Fibroblast of pulmonary artery (primary cell): ENCODE results near the gene KRT86.
"Not testable (repeated sequence)": the region's sequence is repeated elsewhere in the genome, so short reads cannot be mapped to it uniquely, and the experiment has no call there.

ENCODE experiments used
- DNase-seq: peaks from one replicate; pipeline ENCODE4 v3.0.0-alpha.2; 2010; ENCODE audit warnings: low read depth
- H3K4me3 ChIP-seq: replicated peaks from 2 replicates; pipeline ENCODE4 v1.5.1; 2011; ENCODE audit warnings: low read depth, mild to moderate bottlenecking, control low read depth, low read length, moderate library complexity
- TF ChIP-seq, protein P1 (sequence below): IDR thresholded peaks from 2 replicates; pipeline ENCODE4 v1.5.1; 2011; ENCODE audit warnings: mild to moderate bottlenecking, control low read depth, low read length, inconsistent platforms; ENCODE audit errors: missing control alignments

Gene KRT86

GRCh38 chr12:52239767-52240166 lies 34.7 kb upstream of the KRT86 start:
- TF ChIP-seq, protein P1, sequence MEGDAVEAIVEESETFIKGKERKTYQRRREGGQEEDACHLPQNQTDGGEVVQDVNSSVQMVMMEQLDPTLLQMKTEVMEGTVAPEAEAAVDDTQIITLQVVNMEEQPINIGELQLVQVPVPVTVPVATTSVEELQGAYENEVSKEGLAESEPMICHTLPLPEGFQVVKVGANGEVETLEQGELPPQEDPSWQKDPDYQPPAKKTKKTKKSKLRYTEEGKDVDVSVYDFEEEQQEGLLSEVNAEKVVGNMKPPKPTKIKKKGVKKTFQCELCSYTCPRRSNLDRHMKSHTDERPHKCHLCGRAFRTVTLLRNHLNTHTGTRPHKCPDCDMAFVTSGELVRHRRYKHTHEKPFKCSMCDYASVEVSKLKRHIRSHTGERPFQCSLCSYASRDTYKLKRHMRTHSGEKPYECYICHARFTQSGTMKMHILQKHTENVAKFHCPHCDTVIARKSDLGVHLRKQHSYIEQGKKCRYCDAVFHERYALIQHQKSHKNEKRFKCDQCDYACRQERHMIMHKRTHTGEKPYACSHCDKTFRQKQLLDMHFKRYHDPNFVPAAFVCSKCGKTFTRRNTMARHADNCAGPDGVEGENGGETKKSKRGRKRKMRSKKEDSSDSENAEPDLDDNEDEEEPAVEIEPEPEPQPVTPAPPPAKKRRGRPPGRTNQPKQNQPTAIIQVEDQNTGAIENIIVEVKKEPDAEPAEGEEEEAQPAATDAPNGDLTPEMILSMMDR: no peak
- no peak overlapping the region for H3K4me3 ChIP-seq
- DNase-seq: no peak

DNA sequence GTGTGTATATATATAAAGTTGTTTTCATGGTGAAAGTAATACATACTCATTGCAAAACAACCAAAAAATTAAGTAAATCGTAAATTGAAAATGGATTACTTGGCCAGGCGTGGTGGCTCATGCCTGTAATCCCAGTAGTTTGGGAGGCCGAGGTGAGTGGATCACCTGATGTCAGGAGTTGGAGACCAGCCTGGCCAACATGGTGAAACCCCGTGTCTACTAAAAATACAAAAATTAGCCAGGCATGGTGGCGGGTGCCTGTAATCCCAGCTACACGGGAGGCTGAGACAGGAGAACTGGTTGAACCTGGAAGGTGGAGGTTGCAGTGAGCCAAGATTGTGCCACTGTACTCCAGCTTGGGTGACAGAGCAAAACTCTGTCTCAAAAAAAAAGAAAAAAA lies 34.2 kb upstream of the KRT86 start:
- not testable (repeated sequence) for H3K4me3 ChIP-seq, DNase-seq

- TF ChIP-seq, protein P1: no peak
- no peak for DNase-seq
Measured at GRCh38 chr12:52241205-52241842, 33.1 kb upstream of the KRT86 start.

GRCh38 chr12:52242442-52243258 lies 31.8 kb upstream of the KRT86 start:
- TF ChIP-seq, protein P1: no peak
- no peak for DNase-seq
- H3K4me3 ChIP-seq: no peak overlapping the region

More at GRCh38 chr12:52241205-52241842, 33.1 kb upstream of the KRT86 start:
- H3K4me3 ChIP-seq: no peak overlapping the region

DNA sequence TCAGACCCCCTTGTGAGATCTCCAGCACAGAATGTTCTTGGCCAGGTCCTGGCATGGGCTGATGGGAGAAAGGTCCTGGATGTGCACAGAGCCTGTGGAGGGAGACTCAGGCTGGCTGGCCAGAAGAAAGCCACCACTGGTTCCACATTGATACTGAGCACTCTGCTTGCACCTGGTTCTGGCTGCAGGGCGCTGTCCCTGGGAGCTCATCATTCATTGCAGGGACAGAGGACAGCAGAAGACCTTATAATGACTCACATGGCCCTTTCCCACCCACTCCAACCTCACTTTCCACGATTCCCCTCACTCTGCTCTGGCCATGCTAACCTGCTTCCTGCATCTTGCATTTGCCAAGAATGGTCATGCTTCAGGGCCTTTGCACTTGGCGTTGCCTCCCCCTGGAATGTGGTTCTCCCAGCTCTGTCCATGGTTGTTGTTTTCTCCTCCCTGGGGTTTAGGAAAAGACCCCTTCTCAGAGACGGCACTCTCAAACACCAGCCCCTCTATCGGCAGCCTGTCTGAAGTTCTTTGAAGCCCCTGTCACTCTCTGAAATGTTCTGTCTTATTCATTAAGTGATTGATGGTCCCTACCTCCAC lies 31.1 kb upstream of the KRT86 start:
- TF ChIP-seq, protein P1: no peak
- no peak for DNase-seq
- H3K4me3 ChIP-seq: no peak overlapping the region

DNA sequence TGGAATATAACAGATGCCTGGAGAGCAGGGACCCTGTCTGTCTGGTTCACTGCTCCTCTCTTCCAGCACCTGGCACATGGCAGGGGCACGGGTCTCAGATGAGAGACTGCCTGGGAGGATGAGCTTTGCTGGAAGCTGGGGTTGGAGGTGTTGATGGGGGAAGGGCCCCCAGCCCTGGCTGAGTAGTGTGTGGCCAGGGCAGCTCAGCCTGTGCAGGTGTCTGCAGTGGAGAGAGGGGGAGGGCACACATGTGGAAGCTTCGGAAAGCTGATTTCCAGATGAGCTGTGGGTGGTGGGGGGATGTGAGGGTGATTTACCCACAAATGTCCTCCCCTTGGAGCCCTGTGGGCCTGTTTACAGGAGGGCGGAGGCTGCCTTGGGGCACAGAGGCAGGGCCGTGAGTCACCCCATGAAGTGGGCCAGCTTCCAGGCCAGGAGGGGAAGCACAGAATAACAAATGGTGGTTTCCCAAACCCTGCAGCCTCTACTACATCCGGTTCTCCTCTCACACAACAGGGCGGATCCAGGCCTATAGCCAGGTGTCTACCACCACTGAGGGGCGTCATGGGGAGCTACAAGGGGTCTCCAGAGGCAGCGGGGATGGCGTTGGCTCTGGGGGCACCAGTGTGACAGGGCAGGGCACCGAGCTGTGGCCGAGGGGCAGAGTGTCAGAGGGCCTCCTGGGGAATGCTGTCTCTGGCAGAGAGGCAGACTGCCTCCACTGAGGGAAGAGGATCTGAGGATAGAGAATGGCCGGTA lies 30.4 kb upstream of the KRT86 start:
- H3K4me3 ChIP-seq: no peak overlapping the region
- TF ChIP-seq, protein P1: no peak
- DNase-seq: peak; percentile 89

- no peak overlapping the region for H3K4me3 ChIP-seq
- TF ChIP-seq, protein P1: no peak
- DNase-seq: no peak
Measured at GRCh38 chr12:52244615-52244994, 29.8 kb upstream of the KRT86 start.
